GM10248 (cell line): ENCODE results near the gene DPPA5.

Experiments used
- CTCF ChIA-PET: fragments of 300-600 bp; sonication (Branson Sonifier 250); formaldehyde crosslinking; extraction: SDS; loops from one replicate; lab custom pipeline; 2021; ENCODE audit warnings: antibody characterized with exemption; lab: Yijun Ruan, JAX
- POLR2A ChIA-PET: fragments of 350-650 bp; sonication (Branson Sonifier 250); formaldehyde crosslinking; extraction: SDS; loops from one replicate; lab custom pipeline; 2020; ENCODE audit warnings: antibody characterized with exemption; lab: Yijun Ruan, JAX
- DNase-seq: peaks from one replicate; pipeline ENCODE4 v3.0.0; 2012; ENCODE audit errors: extremely low spot score
- TF ChIP-seq, protein P1 (sequence below): IDR thresholded peaks from 2 replicates; pipeline ENCODE4 v1.5.1; 2012; ENCODE audit warnings: mild to moderate bottlenecking, low read depth; ENCODE audit errors: extremely low read depth, missing control alignments, control extremely low read depth

DPPA5 gene

GRCh38 chr6:73375216-73375615 lies 21.1 kb upstream of the DPPA5 start:
- no peak for DNase-seq
- TF ChIP-seq, protein P1, sequence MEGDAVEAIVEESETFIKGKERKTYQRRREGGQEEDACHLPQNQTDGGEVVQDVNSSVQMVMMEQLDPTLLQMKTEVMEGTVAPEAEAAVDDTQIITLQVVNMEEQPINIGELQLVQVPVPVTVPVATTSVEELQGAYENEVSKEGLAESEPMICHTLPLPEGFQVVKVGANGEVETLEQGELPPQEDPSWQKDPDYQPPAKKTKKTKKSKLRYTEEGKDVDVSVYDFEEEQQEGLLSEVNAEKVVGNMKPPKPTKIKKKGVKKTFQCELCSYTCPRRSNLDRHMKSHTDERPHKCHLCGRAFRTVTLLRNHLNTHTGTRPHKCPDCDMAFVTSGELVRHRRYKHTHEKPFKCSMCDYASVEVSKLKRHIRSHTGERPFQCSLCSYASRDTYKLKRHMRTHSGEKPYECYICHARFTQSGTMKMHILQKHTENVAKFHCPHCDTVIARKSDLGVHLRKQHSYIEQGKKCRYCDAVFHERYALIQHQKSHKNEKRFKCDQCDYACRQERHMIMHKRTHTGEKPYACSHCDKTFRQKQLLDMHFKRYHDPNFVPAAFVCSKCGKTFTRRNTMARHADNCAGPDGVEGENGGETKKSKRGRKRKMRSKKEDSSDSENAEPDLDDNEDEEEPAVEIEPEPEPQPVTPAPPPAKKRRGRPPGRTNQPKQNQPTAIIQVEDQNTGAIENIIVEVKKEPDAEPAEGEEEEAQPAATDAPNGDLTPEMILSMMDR: no peak
- CTCF ChIA-PET: interaction anchor here (1.2 to 2.1 kb wide), 2 partner anchors 10 to 13 kb away, joined by 3 to 6 read pairs; no protein-coding TSS in a partner anchor
- POLR2A ChIA-PET: no interaction called here

GRCh38 chr6:73372516-73372915 lies 18.4 kb upstream of the DPPA5 start:
- no peak for DNase-seq
- ChIA-PET CTCF (no interaction called here), POLR2A (interaction anchor here (0.6 kb wide), 1 partner anchor 395 kb away, joined by 4 read pairs; no protein-coding TSS in a partner anchor)
- TF ChIP-seq, protein P1: no peak

DNA sequence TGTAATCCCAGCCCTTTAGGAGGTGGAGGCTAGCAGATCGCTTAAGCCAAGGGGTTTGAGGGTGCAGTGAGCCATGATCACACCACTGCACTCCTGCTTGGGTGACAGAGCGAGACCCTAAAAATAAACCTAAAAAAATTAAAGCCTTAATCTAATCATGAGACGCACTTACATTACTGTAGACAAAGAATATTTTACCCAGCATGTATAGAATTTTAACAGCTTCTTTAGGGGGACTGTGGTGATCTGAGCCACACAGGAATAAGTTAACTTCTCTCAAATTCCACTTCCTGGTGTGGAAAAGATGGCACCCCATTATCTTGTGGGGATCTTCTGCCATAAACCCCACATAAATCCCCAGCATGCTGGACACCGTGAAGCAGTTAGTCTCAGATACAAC lies 17.9 kb upstream of the DPPA5 start:
- TF ChIP-seq, protein P1: no peak
- ChIA-PET CTCF (no interaction called here), POLR2A (interaction anchor here (0.6 kb wide), 1 partner anchor 396 kb away, joined by 4 read pairs; no protein-coding TSS in a partner anchor)
- no peak for DNase-seq

- POLR2A ChIA-PET: no interaction called here
- CTCF ChIA-PET: interaction anchor here (0.7 to 1.2 kb wide), 2 partner anchors 19 to 20 kb away, joined by 3 to 5 read pairs; no protein-coding TSS in a partner anchor
- no peak for DNase-seq
- TF ChIP-seq, protein P1: no peak
Observed at GRCh38 chr6:73369563-73369962, 15.5 kb upstream of the DPPA5 start, which contains the start of gene OOEP. TSS of gene OOEP (minus strand) at chr6:73369897. CDS start at chr6:73369792, 105 bp downstream.

DNA sequence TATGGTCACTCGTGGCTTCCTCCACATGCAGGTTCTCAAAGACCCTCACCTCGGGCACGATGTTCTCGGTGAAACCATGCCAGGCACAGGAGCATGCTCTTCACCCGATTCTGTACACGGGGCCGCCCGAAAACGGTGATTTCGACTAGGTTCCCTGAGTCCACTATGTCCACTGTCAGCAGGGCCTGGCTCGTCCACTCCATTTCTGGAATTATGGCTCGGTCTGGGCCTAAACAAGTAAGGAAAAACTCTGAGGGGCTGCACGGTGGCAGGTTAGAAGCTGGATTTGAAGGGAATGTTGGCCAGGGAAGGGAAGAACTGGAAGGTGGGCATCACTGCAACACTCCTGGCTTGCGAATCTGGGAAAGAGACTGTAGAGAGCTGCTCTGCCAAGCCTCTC lies 15.1 kb upstream of the DPPA5 start:
- TF ChIP-seq, protein P1: no peak
- DNase-seq: no peak
- POLR2A ChIA-PET: no interaction called here
- CTCF ChIA-PET: interaction anchor here (0.7 to 1.2 kb wide), 2 partner anchors 19 to 20 kb away, joined by 3 to 5 read pairs; no protein-coding TSS in a partner anchor

DNA sequence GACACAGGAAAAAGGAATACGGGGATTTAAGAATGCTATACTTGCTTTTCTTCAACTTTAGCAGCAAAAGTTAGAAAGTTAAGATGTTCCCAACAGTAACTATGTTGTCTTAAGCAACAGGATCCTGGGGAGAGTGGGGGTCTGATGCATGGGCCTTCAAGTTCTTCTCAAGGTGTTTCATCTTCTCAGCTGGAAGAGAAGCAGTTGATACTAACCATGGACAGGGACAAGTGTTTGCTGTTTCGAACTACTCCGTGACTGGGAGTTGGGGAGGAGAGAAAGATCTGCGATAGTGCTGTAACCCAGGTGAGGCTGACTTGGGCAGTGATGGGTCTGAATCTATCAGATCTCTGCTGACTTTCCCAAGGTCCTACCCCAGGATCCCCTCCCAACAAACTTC lies 14.6 kb upstream of the DPPA5 start:
- TF ChIP-seq, protein P1: no peak
- ChIA-PET POLR2A (no interaction called here), CTCF (interaction anchor here (0.7 to 1.4 kb wide), 4 partner anchors 12 to 30 kb away, joined by 3 to 5 read pairs (median 4); no protein-coding TSS in a partner anchor)
- no peak for DNase-seq
